IMR-90 (cell line): Measurements from ENCODE around the gene LRRC4C. TPM values are rescaled to one million over a fixed set of nuclear protein-coding genes. Genes with fewer than 3 reads are reported as not detected.

ENCODE experiments used
- ATAC-seq: fragments of 200-7000 bp; cut with Tn5 transposase; 2 replicates; pipeline ENCODE4 v1.9.1; 2020; ENCODE audit warnings: low read depth, mild to moderate bottlenecking, moderate library complexity
- BruUV-seq: library from RNA; stranded (reverse); fragments of 400-500 nt; replicated peaks from 2 replicates; lab custom pipeline; 2021; lab: Mats Ljungman, UMichigan
- CTCF ChIA-PET: fragments of 300-600 bp; formaldehyde crosslinking; extraction: SDS; loops from one replicate; lab custom pipeline; 2021; ENCODE audit warnings: antibody characterized with exemption; lab: Yijun Ruan, JAX
- POLR2A ChIA-PET: fragments of 300-600 bp; sonication (Branson Sonifier 250); formaldehyde crosslinking; loops from one replicate; lab custom pipeline; 2022; ENCODE audit warnings: antibody characterized with exemption; ENCODE audit not compliant: unreplicated experiment; lab: Charles Lee
- DNase-seq: peaks from one replicate; pipeline ENCODE4 v3.0.0; 2013
- H2AFZ ChIP-seq: replicated peaks from 2 replicates; pipeline ENCODE3; 2013; ENCODE audit warnings: low read length, mild to moderate bottlenecking; ENCODE audit not compliant: poor library complexity
- H2AK5ac ChIP-seq: 2 replicates; pipeline ENCODE4 v1.6.1; 2013; ENCODE audit warnings: low read depth, low read length, inconsistent platforms
- H2AK9ac ChIP-seq: replicated peaks from 2 replicates; pipeline ENCODE3; 2013; ENCODE audit warnings: mild to moderate bottlenecking, low read depth, low read length, moderate library complexity; ENCODE audit not compliant: poor library complexity
- H2BK120ac ChIP-seq: 2 replicates; pipeline ENCODE4 v1.6.1; 2013; ENCODE audit warnings: low read depth, low read length, inconsistent platforms
- H2BK15ac ChIP-seq: 3 replicates; pipeline ENCODE4 v1.6.1; 2013; ENCODE audit warnings: low read depth, low read length, inconsistent platforms
- H2BK20ac ChIP-seq: 2 replicates; pipeline ENCODE4 v1.6.1; 2013; ENCODE audit warnings: low read depth, mild to moderate bottlenecking, inconsistent platforms, low read length, moderate library complexity
- H2BK5ac ChIP-seq: 2 replicates; pipeline ENCODE4 v1.6.1; 2013; ENCODE audit warnings: mild to moderate bottlenecking, low read depth, low read length, inconsistent platforms; ENCODE audit not compliant: poor library complexity, severe bottlenecking
- H3K14ac ChIP-seq: replicated peaks from 2 replicates; pipeline ENCODE4 v1.6.1; 2013; ENCODE audit warnings: low read depth, low read length, inconsistent platforms
- H3K18ac ChIP-seq: 2 replicates; pipeline ENCODE4 v1.6.1; 2013; ENCODE audit warnings: low read depth, low read length, control low read depth
- H3K23ac ChIP-seq: 2 replicates; pipeline ENCODE4 v1.6.1; 2013; ENCODE audit warnings: low read depth, low read length, inconsistent platforms
- H3K27ac ChIP-seq: 2 replicates; pipeline ENCODE4 v1.5.1; 2013; ENCODE audit warnings: mild to moderate bottlenecking, control low read depth, low read length; ENCODE audit not compliant: insufficient read depth
- H3K27me3 ChIP-seq: 2 replicates; pipeline ENCODE4 v1.6.1; 2013; ENCODE audit warnings: low read length; ENCODE audit not compliant: control insufficient read depth, insufficient read depth
- H3K36me3 ChIP-seq: 2 replicates; pipeline ENCODE4 v1.6.1; 2013; ENCODE audit warnings: low read length, mixed read lengths; ENCODE audit not compliant: control insufficient read depth, insufficient read depth
- H3K4ac ChIP-seq: 2 replicates; pipeline ENCODE4 v1.6.1; 2013; ENCODE audit warnings: low read depth, low read length, inconsistent platforms
- H3K4me1 ChIP-seq: 2 replicates; pipeline ENCODE4 v1.6.1; 2013; ENCODE audit warnings: low read length, mixed read lengths; ENCODE audit not compliant: control insufficient read depth, insufficient read depth
- H3K4me2 ChIP-seq: 2 replicates; pipeline ENCODE4 v1.6.1; 2013; ENCODE audit warnings: low read depth, mild to moderate bottlenecking, control low read depth, low read length, moderate library complexity
- H3K4me3 ChIP-seq: 2 replicates; pipeline ENCODE4 v1.5.1; 2013; ENCODE audit warnings: low read depth, mild to moderate bottlenecking, control low read depth, low read length, moderate library complexity; ENCODE audit not compliant: insufficient read depth
- H3K56ac ChIP-seq: 2 replicates; pipeline ENCODE4 v1.6.1; 2013; ENCODE audit warnings: low read length, inconsistent platforms; ENCODE audit not compliant: insufficient read depth; ENCODE audit errors: extremely low read depth
- H3K79me1 ChIP-seq, 2 experiments: 2 replicates each; pipeline ENCODE4 v1.6.1; 2013; ENCODE audit warnings: low read length in 2 of 2, inconsistent platforms in 1 of 2, low read depth in 1 of 2
- H3K9ac ChIP-seq: 2 replicates; pipeline ENCODE4 v1.6.1; 2013; ENCODE audit warnings: low read depth, low read length, control low read depth
- H3K9me1 ChIP-seq: 2 replicates; pipeline ENCODE4 v1.6.1; 2013; ENCODE audit warnings: low read length, inconsistent platforms; ENCODE audit not compliant: insufficient read depth
- H3K9me3 ChIP-seq: 2 replicates; pipeline ENCODE4 v1.6.1; 2013; ENCODE audit warnings: low read length; ENCODE audit not compliant: control insufficient read depth, insufficient read depth
- H4K20me1 ChIP-seq: 2 replicates; pipeline ENCODE4 v1.6.1; 2013; ENCODE audit warnings: low read length, inconsistent platforms; ENCODE audit not compliant: insufficient read depth
- H4K5ac ChIP-seq: 2 replicates; pipeline ENCODE4 v1.6.1; 2013; ENCODE audit warnings: mild to moderate bottlenecking, low read depth, low read length, control low read depth
- H4K8ac ChIP-seq, 2 experiments: 2 replicates each; pipeline ENCODE4 v1.6.1; 2013; ENCODE audit warnings: low read depth in 2 of 2, low read length in 2 of 2, control low read depth in 1 of 2, inconsistent platforms in 1 of 2
- H4K91ac ChIP-seq: 2 replicates; pipeline ENCODE4 v1.6.1; 2013; ENCODE audit warnings: low read depth, low read length, inconsistent platforms; ENCODE audit not compliant: insufficient read depth
- BHLHE40 ChIP-seq: fragments of 150-350 bp; IDR thresholded peaks from 2 replicates; pipeline ENCODE4 v1.6.1; 2016; ENCODE audit warnings: mild to moderate bottlenecking, low read depth, low read length
- CEBPB ChIP-seq: IDR thresholded peaks from 2 replicates; pipeline ENCODE4 v1.6.1; 2012; ENCODE audit warnings: low read depth, low read length, improper control_type of control experiment
- FOS ChIP-seq: fragments of 150-350 bp; IDR thresholded peaks from 2 replicates; pipeline ENCODE4 v1.6.1; 2016; ENCODE audit warnings: low read depth, low read length
- MAFK ChIP-seq: IDR thresholded peaks from 2 replicates; pipeline ENCODE4 v1.6.1; 2012; ENCODE audit warnings: low read depth, low read length, improper control_type of control experiment
- MXI1 ChIP-seq: IDR thresholded peaks from 2 replicates; pipeline ENCODE4 v1.6.1; 2012; ENCODE audit warnings: low read depth, mild to moderate bottlenecking, low read length, moderate library complexity, borderline replicate concordance
- NFE2L2 ChIP-seq: fragments of 150-350 bp; IDR thresholded peaks from 2 replicates; pipeline ENCODE4 v1.6.1; 2016; ENCODE audit warnings: low read depth, mild to moderate bottlenecking, low read length
- POLR2A ChIP-seq: IDR thresholded peaks from 2 replicates; pipeline ENCODE4 v1.6.1; 2012; ENCODE audit warnings: mild to moderate bottlenecking, low read depth, low read length
- RFX5 ChIP-seq: IDR thresholded peaks from 2 replicates; pipeline ENCODE4 v1.8.0; 2012; ENCODE audit warnings: low read depth, mild to moderate bottlenecking, low read length, moderate library complexity
- WGBS, 2 experiments: methylation state at CpG; one replicate each; pipeline versions ENCODE4 v1.1.5 to v1.1.7; 2013; ENCODE audit warnings: missing lambda C conversion rate in 2 of 2; ENCODE audit not compliant: insufficient read length in 1 of 2; ENCODE audit errors: extremely low coverage in 2 of 2; 5-methylcytosine and 5-hydroxymethylcytosine counted together
- dilution Hi-C: fragments of 300-500 bp; cut with HindIII; formaldehyde crosslinking; loops from one replicate; pipeline ENCODE4 v1.14.3; 2018; ENCODE audit warnings: low sequenced_read_pairs; ENCODE audit not compliant: unreplicated experiment
- in situ Hi-C: fragments of 300-500 bp; cut with MboI; formaldehyde crosslinking; loops from 3 replicates; pipeline ENCODE4 v1.14.3; 2019; ENCODE audit warnings: low sequenced_read_pairs, inconsistent platforms, mixed read lengths
- intact Hi-C: fragments of 100-400 bp; cut with micrococcal nuclease; formaldehyde crosslinking; loops from 2 replicates; pipeline ENCODE4 v1.10.0; 2022
- polyA plus RNA-seq, 3 experiments: library from polyadenylated mRNA; depleted of rRNA; stranded (reverse); fragments of >200 nt; gene quantifications; 2 replicates each; pipeline ENCODE4 v1.2.3, GENCODE V29; 2012; ENCODE audit warnings: low replicate concordance in 1 of 3
- total RNA-seq: library from RNA; depleted of rRNA; stranded (reverse); fragments of >200 nt; gene quantifications from 2 replicates; pipeline ENCODE4 v1.2.3, GENCODE V29; 2012

Gene LRRC4C
- total and polyA plus RNA-seq, 2 of the 4 experiments (the other 2 are of a cell fraction) = under 0.01 to 0.03 TPM

GRCh38 chr11:41283191-41283930, 176.1 kb downstream of the LRRC4C start:
- no peak overlapping the region for H3K9ac ChIP-seq
- H3K9me1 ChIP-seq = no peaks in the 10 kb centered on the region
- no peak overlapping the region for H2AFZ ChIP-seq
- H3K56ac ChIP-seq = no peak overlapping the region
- H2BK20ac ChIP-seq = no peak overlapping the region
- H2BK120ac ChIP-seq = no peak overlapping the region
- in situ Hi-C loops = no loop called here
- no peak overlapping the region for H3K4me3 ChIP-seq
- H2BK15ac ChIP-seq = no peak overlapping the region
- H4K91ac ChIP-seq = no peak overlapping the region
- no peak overlapping the region for H2AK9ac ChIP-seq
- H3K9me3 ChIP-seq = peaks cover 3% of the 10 kb centered on the region
- H4K20me1 ChIP-seq = no peaks in the 10 kb centered on the region
- H3K14ac ChIP-seq = no peak overlapping the region
- no peaks in the 10 kb centered on the region for H3K27me3 ChIP-seq
- H4K8ac ChIP-seq = no peak overlapping the region
- no peaks in the 10 kb centered on the region for H3K36me3 ChIP-seq
- no peaks in the 10 kb centered on the region for H3K79me1 ChIP-seq
- BruUV-seq = no TSS peak
- intact Hi-C loops = no loop called here
- H3K18ac ChIP-seq = no peak overlapping the region
- no peak for DNase-seq
- WGBS, 2 experiments = no CpG with 5 or more reads among the region's 6 CpGs
- H3K4me2 ChIP-seq = no peak overlapping the region
- TF ChIP-seq MXI1 (no peak), BHLHE40 (no peak), MAFK (no peak), RFX5 (no peak), CEBPB (no peak), NFE2L2 (no peak), FOS (no peak), POLR2A (no peak)
- no peak overlapping the region for H2BK5ac ChIP-seq
- ChIA-PET POLR2A (no interaction called here), CTCF (no interaction called here)
- H3K27ac ChIP-seq = no peak overlapping the region
- no peak overlapping the region for H3K23ac ChIP-seq
- H2AK5ac ChIP-seq = no peak overlapping the region
- H4K5ac ChIP-seq = no peak overlapping the region
- no peak for ATAC-seq
- no peak overlapping the region for H3K4ac ChIP-seq
- dilution Hi-C loops = no loop called here
- H3K4me1 ChIP-seq = no peaks in the 10 kb centered on the region
